Cardiac muscle cell (in vitro differentiated cells and primary cell): Measurements from ENCODE around the gene CMTM8. TPM values are rescaled to one million over a fixed set of nuclear protein-coding genes. Genes with fewer than 3 reads are reported as not detected.

Experiments used
- DNase-seq, 2 donors: peaks; one replicate each; pipeline versions ENCODE4 v3.0.0 to v3.0.0-alpha.2; 2010 to 2017; ENCODE audit warnings: low read depth in 1 of 2, low spot score in 1 of 2
- H3K27ac ChIP-seq: fragments of 200-600 bp; sonication (generic); 2 replicates; pipeline ENCODE4 v1.5.1; 2016
- H3K27me3 ChIP-seq: fragments of 200-600 bp; sonication (generic); 2 replicates; pipeline ENCODE4 v1.6.0; 2016; ENCODE audit warnings: control low read depth
- H3K36me3 ChIP-seq: fragments of 200-600 bp; sonication (generic); 2 replicates; pipeline ENCODE4 v1.5.1; 2016; ENCODE audit warnings: control low read depth
- H3K4me1 ChIP-seq: fragments of 200-600 bp; sonication (generic); 2 replicates; pipeline ENCODE4 v1.8.1; 2017; ENCODE audit warnings: low read depth, mild to moderate bottlenecking, mixed run types
- H3K4me3 ChIP-seq: fragments of 200-600 bp; sonication (generic); 2 replicates; pipeline ENCODE4 v1.5.1; 2016; ENCODE audit warnings: mild to moderate bottlenecking
- H3K9me3 ChIP-seq: fragments of 200-600 bp; sonication (generic); 2 replicates; pipeline ENCODE4 v1.5.1; 2017; ENCODE audit warnings: low read depth, mild to moderate bottlenecking, control low read depth
- CTCF ChIP-seq: IDR thresholded peaks from 2 replicates; pipeline ENCODE4 v1.5.1; 2012; ENCODE audit warnings: low read depth, mild to moderate bottlenecking, low read length
- polyA plus RNA-seq: library from polyadenylated mRNA; unstranded; fragments of >200 nt; fragmentation: Nextera tagmentation; extraction: Ambion mirVana; gene quantifications from 2 replicates; pipeline ENCODE4 v1.2.1, GENCODE V29; 2016
- total RNA-seq: library from RNA; depleted of rRNA; stranded (reverse); fragments of >200 nt; gene quantifications from 2 replicates; pipeline ENCODE4 v1.2.3, GENCODE V29; 2016

CMTM8 gene
- total and polyA plus RNA-seq, 2 experiments from 2014 or later = 6.9 to 12.5 TPM

GRCh38 chr3:32283304-32283703, 44.8 kb downstream of the CMTM8 start:
- Histone ChIP-seq H3K4me3 (no peak overlapping the region), H3K9me3 (no peaks in the 10 kb centered on the region), H3K36me3 (no peaks in the 10 kb centered on the region), H3K4me1 (no peaks in the 10 kb centered on the region), H3K27me3 (no peaks in the 10 kb centered on the region), H3K27ac (no peak overlapping the region)
- DNase-seq = peak in 1 of 2 donors; percentile 21
- TF ChIP-seq CTCF = no peak

GRCh38 chr3:32284443-32285212, 46.1 kb downstream of the CMTM8 start:
- no peaks in the 10 kb centered on the region for H3K27me3 ChIP-seq
- TF ChIP-seq CTCF = no peak
- no peak overlapping the region for H3K27ac ChIP-seq

DNA sequence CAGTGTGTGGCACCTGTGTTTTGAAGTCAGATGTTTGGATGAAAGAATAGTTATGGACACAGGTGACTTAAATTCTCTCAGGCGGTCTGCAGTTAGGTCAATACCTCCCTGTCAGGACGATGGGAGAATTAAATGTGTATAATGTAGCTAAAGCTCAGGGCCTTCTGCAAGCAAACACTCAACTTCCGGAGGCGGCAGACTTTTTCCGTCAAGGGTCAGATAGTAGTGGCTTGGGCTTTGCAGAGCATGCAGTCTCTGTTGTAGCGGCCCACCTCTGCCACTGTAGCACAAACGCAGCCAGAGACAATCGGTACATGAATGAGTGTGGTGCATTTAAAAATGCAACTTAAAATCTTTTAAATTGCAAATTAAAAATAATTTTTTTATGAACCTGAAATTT, 47.4 kb downstream of the CMTM8 start:
- peak; percentile 10 to 12 for DNase-seq
- no peak for TF ChIP-seq CTCF
- Histone ChIP-seq H3K27me3 (no peaks in the 10 kb centered on the region), H3K27ac (no peak overlapping the region), H3K4me1 (no peaks in the 10 kb centered on the region), H3K36me3 (no peaks in the 10 kb centered on the region), H3K9me3 (no peaks in the 10 kb centered on the region), H3K4me3 (no peak overlapping the region)

More at GRCh38 chr3:32284443-32285212, 46.1 kb downstream of the CMTM8 start:
- Histone ChIP-seq H3K4me3 (no peak overlapping the region), H3K9me3 (no peaks in the 10 kb centered on the region), H3K36me3 (no peaks in the 10 kb centered on the region), H3K4me1 (no peaks in the 10 kb centered on the region)
- DNase-seq = no peak

DNA sequence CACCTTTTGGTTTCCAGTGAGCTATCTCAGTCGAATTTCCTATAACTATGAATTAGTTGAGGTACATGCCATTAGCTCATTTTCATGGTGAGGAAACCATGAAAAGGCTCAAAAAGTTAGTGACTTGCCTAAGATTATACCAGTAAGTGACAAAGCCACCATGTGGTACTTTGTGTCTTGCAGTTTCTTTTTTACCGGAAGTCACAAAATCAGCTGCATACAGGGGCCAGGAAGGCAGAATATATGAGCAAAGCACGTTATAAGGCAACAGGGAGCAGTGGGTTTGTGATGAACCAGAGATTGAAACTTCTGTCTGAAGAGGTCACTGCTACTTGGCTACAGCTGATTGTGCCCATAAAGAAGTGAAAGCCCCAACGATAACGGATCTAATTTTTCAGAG, 50.3 kb downstream of the CMTM8 start:
- DNase-seq = no peak
- Histone ChIP-seq H3K4me1 (no peaks in the 10 kb centered on the region), H3K27me3 (no peaks in the 10 kb centered on the region), H3K36me3 (no peaks in the 10 kb centered on the region), H3K4me3 (no peak overlapping the region), H3K27ac (no peak overlapping the region), H3K9me3 (no peaks in the 10 kb centered on the region)
- TF ChIP-seq CTCF = no peak

DNA sequence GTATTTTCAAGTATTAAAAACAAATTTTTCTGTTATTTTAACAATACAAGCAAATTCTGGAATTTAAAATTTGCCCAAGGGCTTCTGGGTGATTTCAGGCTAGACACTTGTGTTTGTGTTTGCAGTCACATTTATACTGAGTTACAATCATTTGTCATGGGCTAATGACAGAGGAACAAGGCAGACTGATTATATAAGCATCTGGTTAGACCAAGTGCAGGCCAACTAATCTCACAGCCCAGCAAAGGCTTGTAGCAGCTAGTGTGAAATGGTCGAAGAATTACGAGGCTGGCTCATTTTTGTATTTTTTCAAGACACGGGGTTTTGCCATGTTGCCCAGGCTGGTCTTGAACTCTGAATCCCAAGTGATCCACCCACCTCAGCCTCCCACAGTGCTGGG, 52.1 kb downstream of the CMTM8 start:
- H3K27me3 ChIP-seq = no peaks in the 10 kb centered on the region
- no peaks in the 10 kb centered on the region for H3K36me3 ChIP-seq
- no peak overlapping the region for H3K27ac ChIP-seq
- no peak for TF ChIP-seq CTCF
- H3K4me1 ChIP-seq = no peaks in the 10 kb centered on the region
- no peak overlapping the region for H3K4me3 ChIP-seq
- H3K9me3 ChIP-seq = no peaks in the 10 kb centered on the region
- DNase-seq = no peak
